ENCODE results near the gene CAMK1D.

The CAMK1D gene

GRCh38 chr10:12589291-12589690 is 239.9 kb downstream of the CAMK1D start:
- no peak for ATAC-seq
- no peak for TF ChIP-seq BACH2 (CRISPR knock-in tag; IDR thresholded peaks at IDR 0.05; ENCODE audit: borderline replicate concordance)
- TF ChIP-seq, protein P1, sequence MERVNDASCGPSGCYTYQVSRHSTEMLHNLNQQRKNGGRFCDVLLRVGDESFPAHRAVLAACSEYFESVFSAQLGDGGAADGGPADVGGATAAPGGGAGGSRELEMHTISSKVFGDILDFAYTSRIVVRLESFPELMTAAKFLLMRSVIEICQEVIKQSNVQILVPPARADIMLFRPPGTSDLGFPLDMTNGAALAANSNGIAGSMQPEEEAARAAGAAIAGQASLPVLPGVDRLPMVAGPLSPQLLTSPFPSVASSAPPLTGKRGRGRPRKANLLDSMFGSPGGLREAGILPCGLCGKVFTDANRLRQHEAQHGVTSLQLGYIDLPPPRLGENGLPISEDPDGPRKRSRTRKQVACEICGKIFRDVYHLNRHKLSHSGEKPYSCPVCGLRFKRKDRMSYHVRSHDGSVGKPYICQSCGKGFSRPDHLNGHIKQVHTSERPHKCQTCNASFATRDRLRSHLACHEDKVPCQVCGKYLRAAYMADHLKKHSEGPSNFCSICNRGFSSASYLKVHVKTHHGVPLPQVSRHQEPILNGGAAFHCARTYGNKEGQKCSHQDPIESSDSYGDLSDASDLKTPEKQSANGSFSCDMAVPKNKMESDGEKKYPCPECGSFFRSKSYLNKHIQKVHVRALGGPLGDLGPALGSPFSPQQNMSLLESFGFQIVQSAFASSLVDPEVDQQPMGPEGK (CRISPR knock-in tag; IDR thresholded peaks at IDR 0.05; ENCODE audit: borderline replicate concordance): no peak
- TF ChIP-seq ISL1 (CRISPR knock-in tag; IDR thresholded peaks at IDR 0.05): no peak
- no peak for TF ChIP-seq ZNF70 (CRISPR knock-in tag; IDR thresholded peaks at IDR 0.05)
- TF ChIP-seq, protein P2, sequence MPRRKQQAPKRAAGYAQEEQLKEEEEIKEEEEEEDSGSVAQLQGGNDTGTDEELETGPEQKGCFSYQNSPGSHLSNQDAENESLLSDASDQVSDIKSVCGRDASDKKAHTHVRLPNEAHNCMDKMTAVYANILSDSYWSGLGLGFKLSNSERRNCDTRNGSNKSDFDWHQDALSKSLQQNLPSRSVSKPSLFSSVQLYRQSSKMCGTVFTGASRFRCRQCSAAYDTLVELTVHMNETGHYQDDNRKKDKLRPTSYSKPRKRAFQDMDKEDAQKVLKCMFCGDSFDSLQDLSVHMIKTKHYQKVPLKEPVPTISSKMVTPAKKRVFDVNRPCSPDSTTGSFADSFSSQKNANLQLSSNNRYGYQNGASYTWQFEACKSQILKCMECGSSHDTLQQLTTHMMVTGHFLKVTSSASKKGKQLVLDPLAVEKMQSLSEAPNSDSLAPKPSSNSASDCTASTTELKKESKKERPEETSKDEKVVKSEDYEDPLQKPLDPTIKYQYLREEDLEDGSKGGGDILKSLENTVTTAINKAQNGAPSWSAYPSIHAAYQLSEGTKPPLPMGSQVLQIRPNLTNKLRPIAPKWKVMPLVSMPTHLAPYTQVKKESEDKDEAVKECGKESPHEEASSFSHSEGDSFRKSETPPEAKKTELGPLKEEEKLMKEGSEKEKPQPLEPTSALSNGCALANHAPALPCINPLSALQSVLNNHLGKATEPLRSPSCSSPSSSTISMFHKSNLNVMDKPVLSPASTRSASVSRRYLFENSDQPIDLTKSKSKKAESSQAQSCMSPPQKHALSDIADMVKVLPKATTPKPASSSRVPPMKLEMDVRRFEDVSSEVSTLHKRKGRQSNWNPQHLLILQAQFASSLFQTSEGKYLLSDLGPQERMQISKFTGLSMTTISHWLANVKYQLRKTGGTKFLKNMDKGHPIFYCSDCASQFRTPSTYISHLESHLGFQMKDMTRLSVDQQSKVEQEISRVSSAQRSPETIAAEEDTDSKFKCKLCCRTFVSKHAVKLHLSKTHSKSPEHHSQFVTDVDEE (CRISPR knock-in tag; IDR thresholded peaks at IDR 0.05): no peak
- TF ChIP-seq CREB5 (CRISPR knock-in tag; IDR thresholded peaks at IDR 0.05; ENCODE audit: low read depth): no peak
- no peak for TF ChIP-seq ZNF8 (CRISPR knock-in tag; IDR thresholded peaks at IDR 0.05)
- TF ChIP-seq CSRNP3 (CRISPR knock-in tag; IDR thresholded peaks at IDR 0.05): no peak
- no peak for TF ChIP-seq ZNF565 (CRISPR knock-in tag; conservative IDR thresholded peaks at IDR 0.05; ENCODE audit: low read depth)

GRCh38 chr10:12589791-12590190 is 240.4 kb downstream of the CAMK1D start:
- TF ChIP-seq ESRRG (CRISPR knock-in tag; IDR thresholded peaks at IDR 0.05): no peak
- no peak for ATAC-seq

DNA sequence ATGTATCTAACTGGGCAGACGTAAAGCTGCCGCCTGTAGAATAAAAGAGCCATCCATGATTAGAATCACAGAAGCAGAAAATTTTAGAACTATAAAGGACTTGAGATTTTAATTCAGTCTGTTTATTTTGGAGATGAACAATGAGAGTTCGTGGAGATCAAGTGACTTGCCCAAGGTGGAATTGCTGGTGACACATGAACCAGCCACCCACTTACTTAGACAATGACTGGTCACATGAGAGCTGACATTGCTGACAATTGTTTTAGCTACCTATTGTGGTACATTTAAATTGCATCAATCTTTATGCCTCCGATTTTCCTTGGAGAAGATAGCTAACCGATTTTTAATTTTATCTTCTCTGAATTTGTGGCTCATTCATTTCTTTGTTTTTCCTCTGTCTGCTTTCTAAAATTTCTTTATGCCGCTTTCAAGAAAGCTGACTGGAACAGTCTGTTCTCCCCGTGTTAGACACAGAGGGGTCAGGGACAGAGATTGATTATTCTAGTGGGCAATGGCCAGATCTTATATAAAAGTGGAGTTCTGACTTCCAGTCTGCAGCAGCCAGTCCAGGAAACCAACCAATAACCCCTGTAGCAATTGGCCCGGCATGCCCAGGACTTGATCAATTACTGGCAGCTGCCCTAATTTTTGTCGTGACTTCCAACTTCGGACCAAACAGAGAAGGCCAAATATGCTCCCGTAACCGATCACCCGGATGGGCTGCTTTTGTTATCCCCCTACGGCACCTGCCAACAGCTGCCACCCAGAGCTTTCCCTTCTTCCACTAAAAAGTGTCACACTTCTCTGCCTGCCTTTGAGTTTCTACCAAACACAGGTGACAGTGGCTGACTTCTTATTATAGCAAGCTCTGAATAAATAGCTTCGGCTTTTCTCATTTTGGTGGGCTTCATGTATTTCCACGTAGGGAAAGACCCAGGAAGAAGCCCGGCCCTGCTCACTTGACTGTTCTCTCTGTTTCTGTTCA is 241.6 kb downstream of the CAMK1D start:
- TF ChIP-seq CSDC2 (CRISPR knock-in tag; IDR thresholded peaks at IDR 0.05) (no peak), OSR1 (CRISPR knock-in tag; IDR thresholded peaks at IDR 0.05) (no peak), ZNF70 (CRISPR knock-in tag; IDR thresholded peaks at IDR 0.05) (no peak), ZFP3 (CRISPR knock-in tag; IDR thresholded peaks at IDR 0.05) (no peak), ARNTL (CRISPR knock-in tag; IDR thresholded peaks at IDR 0.05; ENCODE audit: borderline replicate concordance, low read depth) (no peak), ESRRG (CRISPR knock-in tag; IDR thresholded peaks at IDR 0.05) (no peak), ZNF8 (CRISPR knock-in tag; IDR thresholded peaks at IDR 0.05) (no peak), ZFP30 (CRISPR knock-in tag; IDR thresholded peaks at IDR 0.05) (no peak), ISL1 (CRISPR knock-in tag; IDR thresholded peaks at IDR 0.05) (no peak), ZNF565 (CRISPR knock-in tag; conservative IDR thresholded peaks at IDR 0.05; ENCODE audit: low read depth) (no peak)
- TF ChIP-seq, protein P1 (CRISPR knock-in tag; IDR thresholded peaks at IDR 0.05; ENCODE audit: borderline replicate concordance): no peak
- no peak for ATAC-seq

DNA sequence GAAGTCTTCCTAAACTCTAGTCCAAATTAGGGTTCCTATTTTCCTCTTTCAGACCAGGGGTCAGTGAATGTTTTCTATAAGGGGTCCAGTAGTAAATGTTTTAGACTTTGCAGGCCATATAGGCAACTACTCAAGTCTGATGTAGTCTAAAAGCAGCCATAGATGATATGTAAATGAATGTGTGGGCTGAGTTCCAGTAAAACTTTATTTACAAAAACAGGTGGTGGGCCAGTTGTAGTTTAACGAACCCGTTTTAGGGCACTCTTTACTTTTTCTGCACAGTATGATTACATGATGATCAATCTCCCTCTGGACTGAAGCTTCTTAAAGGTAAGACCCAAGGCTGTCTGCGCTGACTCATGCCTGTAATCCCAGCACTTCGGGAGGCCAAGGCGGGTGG is 243.6 kb downstream of the CAMK1D start:
- ATAC-seq: no peak
- TF ChIP-seq SNAI2 (CRISPR knock-in tag; IDR thresholded peaks at IDR 0.05) (no peak), ESRRG (CRISPR knock-in tag; IDR thresholded peaks at IDR 0.05) (no peak), BACH2 (CRISPR knock-in tag; IDR thresholded peaks at IDR 0.05; ENCODE audit: borderline replicate concordance) (no peak), CSRNP3 (CRISPR knock-in tag; IDR thresholded peaks at IDR 0.05) (no peak), CSDC2 (CRISPR knock-in tag; IDR thresholded peaks at IDR 0.05) (no peak), GLIS3 (CRISPR knock-in tag; IDR thresholded peaks at IDR 0.05) (no peak)
- TF ChIP-seq, protein P1 (CRISPR knock-in tag; IDR thresholded peaks at IDR 0.05; ENCODE audit: borderline replicate concordance): no peak
- TF ChIP-seq, protein P2 (CRISPR knock-in tag; IDR thresholded peaks at IDR 0.05): no peak

Data from SK-N-SH treated with all-trans-retinoic acid at 6 μM for 48 hours (cell line).